Activated naive CD4-positive, alpha-beta T cell treated with anti-CD3 and anti-CD28 coated beads, Interleukin-2, amount 50 U/mL, for 72 hours (primary cell): ENCODE measurements around the gene EIF4G1. TPM values are rescaled to one million over a fixed set of nuclear protein-coding genes. Genes with fewer than 3 reads are reported as not detected.

Experiments
- ATAC-seq, 2 donors: fragments of 150-1000 bp; cut with Tn5 transposase; 2 replicates each; pipeline ENCODE4 v1.10.0; 2021; ENCODE audit warnings: mild to moderate bottlenecking in 2 of 2, moderate library complexity in 2 of 2
- DNase-seq, 2 donors: peaks; one replicate each; pipeline ENCODE4 v3.0.0; 2021 to 2022; ENCODE audit warnings: low spot score in 2 of 2
- H3K27ac Mint-ChIP-seq, 2 donors: one replicate each; pipeline ENCODE4 v1.8.0; 2022; ENCODE audit warnings: mild to moderate bottlenecking in 2 of 2, mixed read lengths in 2 of 2
- H3K36me3 Mint-ChIP-seq, 2 donors: one replicate each; pipeline ENCODE4 v1.8.0; 2022; ENCODE audit warnings: mixed read lengths in 2 of 2
- H3K9me3 Mint-ChIP-seq, 2 donors: one replicate each; pipeline ENCODE4 v1.8.0; 2022; ENCODE audit warnings: mixed read lengths in 2 of 2
- total RNA-seq, 2 donors: library from RNA; stranded (reverse); gene quantifications; one replicate each; pipeline ENCODE4 v1.2.3, GENCODE V29; 2022

EIF4G1 gene
- total RNA-seq, 2 donors from 2014 or later: 256 to 376 TPM

DNA sequence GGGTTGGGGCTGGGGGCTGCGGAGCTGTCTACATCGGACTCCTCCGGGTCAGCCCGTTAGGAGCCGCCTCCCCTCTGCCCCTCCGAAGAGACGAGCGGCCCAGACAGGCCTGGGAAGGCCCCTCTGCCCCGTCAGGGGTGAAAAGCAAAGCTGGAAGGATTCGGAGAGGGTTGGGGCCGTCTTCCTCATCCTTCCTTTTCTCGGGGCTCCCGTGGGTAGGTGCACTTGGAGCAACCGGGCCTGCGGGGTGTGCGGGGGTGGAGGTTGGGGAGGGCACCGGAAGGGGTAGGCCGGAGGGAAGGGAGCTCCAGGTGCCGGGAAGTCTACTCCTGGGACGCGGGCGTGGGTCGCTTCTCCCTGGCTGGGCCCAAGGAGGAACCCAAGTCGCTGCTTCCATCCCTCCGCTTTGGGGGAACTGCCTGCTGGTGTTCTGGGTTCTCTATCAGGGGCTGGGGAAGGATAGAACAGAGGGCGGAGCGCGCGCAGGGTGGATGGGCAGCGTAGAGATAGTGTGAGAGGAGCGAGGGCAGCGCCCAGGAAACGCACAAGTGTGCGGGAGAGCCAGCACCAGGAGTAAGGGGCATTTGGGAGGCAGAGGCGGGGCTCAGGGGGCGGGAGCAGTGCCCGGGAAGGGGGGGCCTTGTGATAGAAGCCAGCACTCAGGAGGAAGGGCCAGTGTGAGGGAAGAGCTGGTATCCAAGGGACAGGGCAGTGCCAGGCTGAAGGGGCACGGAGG, 47.7 kb downstream of the EIF4G1 start:
- Mint-ChIP-seq H3K27ac (peak overlapping the region; percentile 90 to 94), H3K36me3 (peaks cover 25 to 31% of the 10 kb centered on the region in 2 donors), H3K9me3 (no peaks in the 10 kb centered on the region)
- DNase-seq (peak; percentile 52 to 72), ATAC-seq (peak; percentile 25 to 30)

DNA sequence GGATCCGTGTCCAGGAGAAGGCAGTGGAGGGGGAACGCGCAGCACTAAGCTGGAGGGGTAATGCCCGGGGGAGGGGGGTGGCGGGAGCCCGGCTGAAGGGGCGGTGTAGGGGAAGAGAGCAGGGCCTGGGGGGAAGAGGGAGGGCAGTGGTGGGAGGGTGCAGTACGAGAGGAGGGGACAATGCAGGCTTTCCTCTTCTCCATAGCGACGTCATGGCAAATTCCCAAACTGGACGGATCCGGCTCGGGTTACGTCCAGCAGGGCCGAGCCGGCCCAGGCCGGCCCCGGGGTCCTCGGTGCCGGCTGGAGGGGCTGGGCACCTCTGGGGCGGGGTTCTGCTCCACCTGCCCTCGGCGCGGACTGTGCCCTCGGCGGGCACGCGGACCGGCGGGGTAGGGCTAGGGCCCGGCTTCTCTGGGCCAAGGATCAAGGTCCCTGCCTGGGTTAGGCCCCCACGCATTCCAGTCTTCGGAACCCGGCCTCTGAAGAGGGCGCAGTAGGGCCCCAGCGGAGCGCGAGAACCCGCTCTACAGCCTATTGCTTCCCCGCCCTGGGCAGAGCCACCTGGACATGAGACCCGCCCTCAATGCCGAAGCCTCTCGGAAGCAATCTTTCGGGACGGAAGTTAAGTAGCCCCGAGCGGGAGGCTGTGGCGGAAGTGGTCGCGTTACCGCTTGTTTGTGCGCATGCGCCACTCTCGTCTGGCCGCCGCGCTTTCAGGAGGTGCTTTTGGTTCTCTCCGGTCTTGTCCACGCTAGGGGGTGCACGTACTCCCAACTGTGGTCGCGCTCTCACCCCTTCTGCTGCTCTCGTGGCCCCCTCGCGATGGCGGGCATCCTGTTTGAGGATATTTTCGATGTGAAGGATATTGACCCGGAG, 48.5 kb downstream of the EIF4G1 start:
- ATAC-seq: peak; percentile 87 to 91
- H3K27ac Mint-ChIP-seq: peak overlapping the region; percentile 90 to 99
- no peaks in the 10 kb centered on the region for H3K9me3 Mint-ChIP-seq
- H3K36me3 Mint-ChIP-seq: peaks cover 27 to 35% of the 10 kb centered on the region in 2 donors
- DNase-seq: peak; percentile 93 to 98

DNA sequence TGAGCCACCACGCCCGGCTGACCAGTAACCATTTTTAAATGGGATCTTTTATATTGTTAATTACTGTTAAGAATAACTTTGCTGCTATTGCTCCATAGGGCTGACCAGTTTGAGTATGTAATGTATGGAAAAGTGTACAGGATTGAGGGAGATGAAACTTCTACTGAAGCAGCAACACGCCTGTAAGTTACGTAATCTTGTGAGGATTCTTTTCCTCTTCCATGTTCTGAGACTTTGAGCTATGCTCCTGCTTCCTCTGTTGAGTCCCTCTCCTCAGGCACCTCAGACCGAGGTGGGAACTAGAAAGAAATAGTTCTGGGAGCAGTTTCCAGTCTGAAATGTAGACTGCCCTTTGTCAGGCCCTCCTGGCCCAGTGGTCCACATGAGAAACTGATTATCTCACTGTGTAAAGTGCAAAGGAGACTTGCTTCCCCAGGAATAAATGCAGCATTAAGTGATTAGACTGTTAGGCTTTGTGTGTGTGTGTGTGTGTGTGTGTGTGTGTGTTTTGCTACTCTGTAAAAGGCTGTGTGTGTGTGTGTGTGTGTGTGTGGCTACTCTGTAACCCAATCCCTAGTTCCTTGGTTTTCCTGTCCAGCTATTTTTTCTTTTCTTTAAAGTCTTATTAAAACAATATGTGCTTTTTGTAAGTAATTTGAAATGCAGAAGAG, 52.3 kb downstream of the EIF4G1 start:
- H3K36me3 Mint-ChIP-seq: peaks cover 30 to 38% of the 10 kb centered on the region in 2 donors
- ATAC-seq (no peak), DNase-seq (no peak)
- no peaks in the 10 kb centered on the region for H3K9me3 Mint-ChIP-seq
- peak overlapping the region; percentile 65 to 78 for H3K27ac Mint-ChIP-seq

DNA sequence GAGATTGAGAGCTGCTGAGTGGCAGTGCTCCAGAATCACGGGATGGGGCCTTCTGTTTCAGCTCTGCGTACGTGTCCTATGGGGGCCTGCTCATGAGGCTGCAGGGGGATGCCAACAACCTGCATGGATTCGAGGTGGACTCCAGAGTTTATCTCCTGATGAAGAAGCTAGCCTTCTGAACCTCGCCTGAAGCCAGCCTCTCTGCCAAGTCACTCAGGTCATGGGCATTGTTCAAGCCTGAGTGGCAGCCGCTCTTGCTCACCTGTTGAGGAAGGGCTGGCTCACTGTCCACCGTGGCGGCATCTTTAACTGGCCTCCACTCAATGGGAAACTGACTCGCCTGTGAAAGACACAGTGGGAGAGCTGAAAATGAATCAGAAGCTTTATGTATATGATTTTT, 53.7 kb downstream of the EIF4G1 start:
- DNase-seq (no peak), ATAC-seq (no peak)
- H3K36me3 Mint-ChIP-seq: peaks cover 29 to 38% of the 10 kb centered on the region in 2 donors
- no peak overlapping the region for H3K27ac Mint-ChIP-seq
- H3K9me3 Mint-ChIP-seq: no peaks in the 10 kb centered on the region

DNA sequence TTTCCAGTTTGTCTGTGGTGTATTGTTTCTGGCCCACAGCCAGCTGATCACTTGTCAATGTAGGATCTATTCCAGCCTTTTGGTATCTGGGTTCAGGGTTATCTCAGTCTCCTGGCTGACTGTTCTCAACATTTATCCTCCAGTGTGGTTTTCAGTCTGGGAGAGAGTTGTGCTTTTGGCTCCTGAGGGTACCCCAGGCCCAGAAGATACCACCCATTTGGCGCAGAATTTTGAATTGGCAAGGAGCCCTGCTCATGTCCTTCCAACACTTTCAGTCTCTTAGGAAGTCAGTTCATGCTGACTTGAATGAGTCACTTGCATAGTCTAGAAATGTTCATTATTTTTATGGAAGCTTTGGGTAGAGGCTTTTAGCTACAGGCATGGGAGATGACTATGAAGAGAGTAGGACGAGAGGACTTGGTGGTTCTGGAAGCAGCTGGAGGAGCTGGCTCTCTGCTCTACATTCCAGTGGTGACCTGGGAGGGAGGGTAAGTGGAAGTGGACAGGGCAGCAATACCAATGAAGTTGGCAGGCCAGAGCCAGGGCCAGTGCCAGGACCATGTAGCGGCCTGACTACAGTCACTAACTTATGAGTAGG, 54.3 kb downstream of the EIF4G1 start:
- ATAC-seq: no peak
- Mint-ChIP-seq H3K9me3 (no peaks in the 10 kb centered on the region), H3K27ac (peak overlapping the region in 1 of 2 donors; percentile 57), H3K36me3 (peaks cover 24 to 33% of the 10 kb centered on the region in 2 donors)
- DNase-seq: no peak

DNA sequence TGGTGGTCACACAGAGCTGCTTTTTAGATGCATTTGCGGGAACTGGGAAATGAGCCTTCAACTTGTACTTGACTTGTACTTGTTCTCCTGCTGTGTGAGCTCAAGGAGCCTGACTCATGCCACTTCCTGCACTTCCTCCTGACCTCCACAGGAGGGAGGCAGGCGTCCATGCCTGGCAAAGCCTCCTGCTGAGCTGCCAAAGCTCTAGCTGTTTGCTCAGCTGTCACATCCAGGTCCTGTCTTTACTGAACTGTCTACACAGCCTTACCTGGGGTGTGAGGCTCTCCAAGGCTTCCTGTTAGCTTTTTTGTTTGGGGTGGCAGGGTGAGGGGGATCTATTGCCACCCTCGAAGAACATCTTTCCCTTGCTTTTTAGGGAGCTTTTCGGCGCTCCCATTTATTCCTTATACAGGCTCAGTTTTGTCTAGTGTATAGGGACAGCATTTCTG, 57.2 kb downstream of the EIF4G1 start:
- H3K36me3 Mint-ChIP-seq: peaks cover 9 to 11% of the 10 kb centered on the region in 2 donors
- ATAC-seq (peak; percentile 84 to 89), DNase-seq (peak in 1 of 2 donors; percentile 61)
- no peaks in the 10 kb centered on the region for H3K9me3 Mint-ChIP-seq
- peak overlapping the region in 1 of 2 donors; percentile 9 for H3K27ac Mint-ChIP-seq

DNA sequence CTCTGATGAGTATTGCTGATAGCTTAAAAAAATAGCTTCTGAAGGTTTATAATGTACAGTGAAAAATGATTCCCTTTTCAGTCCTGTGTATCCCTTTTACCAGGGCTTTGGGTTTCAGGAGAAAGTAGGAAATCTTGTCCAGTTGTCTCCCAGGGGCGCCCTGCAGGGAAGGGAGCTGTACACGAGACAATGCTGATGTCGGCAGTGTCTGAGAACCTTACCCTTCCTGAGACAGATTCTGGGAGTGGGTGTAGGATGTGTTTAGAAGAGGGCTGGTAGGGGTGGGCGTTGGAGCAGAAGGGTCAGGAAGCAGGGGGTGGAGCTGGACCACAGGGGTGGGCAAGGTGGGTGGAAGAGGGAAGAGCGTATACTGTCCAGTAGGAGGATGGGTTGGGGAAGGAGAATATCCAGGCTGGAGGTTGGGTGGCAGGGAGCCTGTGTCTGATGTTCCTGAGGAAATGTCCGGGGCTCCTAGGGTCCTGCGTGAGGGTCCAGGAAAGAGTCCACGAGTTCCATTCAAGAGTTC, 58.0 kb downstream of the EIF4G1 start:
- no peak overlapping the region for H3K27ac Mint-ChIP-seq
- no peaks in the 10 kb centered on the region for H3K9me3 Mint-ChIP-seq
- no peak for DNase-seq
- peaks cover 6 to 7% of the 10 kb centered on the region in 2 donors for H3K36me3 Mint-ChIP-seq
- ATAC-seq: no peak

DNA sequence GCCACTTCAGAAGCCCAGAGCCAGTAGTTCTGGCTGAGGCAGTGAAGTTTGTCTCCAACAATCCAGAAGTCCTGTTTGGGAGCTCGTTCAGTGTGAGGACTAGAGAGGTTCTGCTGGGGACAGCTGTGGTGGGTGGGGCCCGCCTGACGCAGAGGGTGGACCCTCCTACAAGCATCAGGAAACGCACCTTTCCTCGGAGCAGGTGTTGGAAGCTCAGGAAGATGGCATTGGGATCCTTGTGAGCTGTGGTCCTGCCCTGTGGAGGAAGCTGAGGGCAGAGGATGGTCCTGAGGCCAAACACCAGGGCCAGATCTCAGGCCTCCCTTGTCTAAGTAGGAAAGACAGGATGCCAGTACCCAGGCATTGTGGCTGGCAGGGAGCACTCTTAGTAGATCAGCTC, 58.5 kb downstream of the EIF4G1 start:
- no peak for DNase-seq
- Mint-ChIP-seq H3K9me3 (no peaks in the 10 kb centered on the region), H3K36me3 (peaks cover 3% of the 10 kb centered on the region in 2 donors), H3K27ac (no peak overlapping the region)
- no peak for ATAC-seq

DNA sequence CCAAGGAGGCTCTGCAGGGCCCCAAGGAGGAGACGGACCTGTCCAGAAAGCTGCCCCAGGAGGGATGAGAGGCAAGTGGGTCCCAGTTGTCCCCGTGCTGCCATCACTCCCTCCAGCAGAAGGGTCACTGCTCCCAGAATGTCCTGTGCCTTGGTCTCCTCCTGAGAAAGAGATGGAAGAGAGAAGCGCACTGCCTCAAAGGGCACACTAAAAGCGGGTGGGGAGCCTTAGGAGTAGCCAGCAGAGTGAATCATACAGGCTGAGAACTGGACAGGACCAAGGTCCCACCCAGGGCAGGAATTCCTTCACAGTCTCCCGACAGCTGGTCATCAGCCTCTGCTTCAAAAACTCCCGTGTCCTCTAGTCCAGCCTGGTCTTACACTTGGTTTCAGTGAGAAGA, 59.0 kb downstream of the EIF4G1 start:
- H3K36me3 Mint-ChIP-seq: no peaks in the 10 kb centered on the region
- no peak overlapping the region for H3K27ac Mint-ChIP-seq
- no peaks in the 10 kb centered on the region for H3K9me3 Mint-ChIP-seq
- DNase-seq: no peak
- ATAC-seq: no peak

DNA sequence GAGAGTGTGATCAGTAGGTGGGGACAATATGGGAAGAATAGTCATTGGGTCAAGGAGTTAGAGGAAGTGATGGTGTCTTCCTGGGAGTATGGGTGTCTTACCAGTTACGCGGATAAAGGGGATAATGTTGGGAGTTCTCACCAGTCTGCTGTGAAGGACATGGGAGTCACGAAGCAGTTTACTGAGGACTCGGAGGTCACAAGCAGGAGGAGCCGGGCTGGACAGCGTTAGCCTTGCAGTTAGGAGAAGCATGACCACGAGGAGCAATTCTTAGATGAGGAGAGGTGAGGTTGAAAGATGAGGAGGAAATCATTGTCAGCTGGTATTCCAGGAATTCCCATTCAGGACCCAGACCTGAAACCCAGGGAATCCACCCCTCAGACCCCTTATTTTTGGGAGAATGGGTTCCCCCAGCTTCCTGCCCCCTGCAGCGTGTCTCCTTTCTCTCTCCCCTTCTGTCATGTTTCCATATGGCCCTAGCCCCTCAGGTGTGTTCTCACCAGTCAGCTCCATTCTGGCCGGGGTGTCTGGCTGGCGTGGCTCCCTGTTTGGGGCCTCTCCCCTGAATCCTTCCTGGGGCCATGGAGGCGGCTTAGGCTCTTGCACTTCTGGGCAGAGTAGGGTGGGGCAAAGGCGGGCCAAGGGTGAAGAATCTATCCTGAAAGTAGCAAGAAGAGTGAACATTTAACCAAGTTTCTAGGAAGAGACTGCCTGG, 61.5 kb downstream of the EIF4G1 start:
- Mint-ChIP-seq H3K27ac (no peak overlapping the region), H3K9me3 (no peaks in the 10 kb centered on the region), H3K36me3 (no peaks in the 10 kb centered on the region)
- no peak for ATAC-seq
- DNase-seq: no peak

DNA sequence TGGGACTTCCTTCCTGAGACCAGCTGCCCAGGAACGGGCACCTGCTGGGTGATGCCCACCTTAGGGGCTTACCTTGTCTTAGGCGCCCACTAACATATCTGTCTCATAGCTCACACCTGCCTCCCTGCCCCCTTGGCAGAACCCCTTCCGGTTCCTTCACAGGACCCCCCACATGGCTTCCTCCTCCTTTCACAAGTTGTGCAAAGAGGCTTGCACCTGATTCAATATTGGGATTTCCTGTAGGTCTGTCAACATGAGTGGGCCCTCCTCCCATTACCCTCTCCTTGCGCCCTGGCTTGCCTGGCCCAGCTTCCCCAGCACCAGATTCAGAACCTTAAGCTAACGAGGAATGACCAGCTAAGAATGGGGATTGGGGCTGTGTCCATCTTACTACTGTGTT, 63.0 kb downstream of the EIF4G1 start:
- ATAC-seq (no peak), DNase-seq (no peak)
- Mint-ChIP-seq H3K36me3 (no peaks in the 10 kb centered on the region), H3K9me3 (no peaks in the 10 kb centered on the region), H3K27ac (no peak overlapping the region)

DNA sequence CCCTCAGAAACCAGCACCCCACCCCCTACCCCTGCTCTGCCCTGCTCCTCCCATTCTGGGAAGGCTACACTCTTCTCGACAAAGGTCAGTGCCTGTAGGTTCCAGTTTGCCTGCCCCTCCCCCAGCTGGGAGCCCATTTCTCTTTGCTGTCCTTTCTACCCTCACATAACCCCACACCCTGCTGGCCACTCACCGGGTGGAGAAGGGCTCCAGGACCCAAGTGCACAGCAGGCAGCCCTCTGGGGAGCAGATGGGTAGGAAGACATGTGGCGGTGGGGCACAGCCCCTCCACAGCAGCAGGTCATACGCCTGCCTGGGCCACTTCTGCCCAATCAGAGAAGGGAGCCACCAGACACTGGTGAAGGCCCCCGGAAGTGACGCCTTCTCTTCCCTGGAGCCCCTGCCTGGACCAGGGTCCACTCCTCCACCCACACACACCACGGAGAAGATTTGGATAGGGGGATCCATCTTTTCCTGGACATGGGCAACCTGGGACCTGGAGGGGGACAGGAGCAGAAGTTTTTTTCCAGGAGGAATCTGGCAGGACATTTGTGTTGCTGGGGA, 63.6 kb downstream of the EIF4G1 start, which contains the start of gene THPO:
TSS of gene THPO (minus strand) at position 326 of the 564 bp plus-strand sequence. CDS start 1,948 bp downstream, outside the sequence.
- no peaks in the 10 kb centered on the region for H3K9me3 Mint-ChIP-seq
- no peak within 1 kb of the TSS for H3K27ac Mint-ChIP-seq
- DNase-seq (no peak), ATAC-seq (no peak)
- no peaks in the 10 kb centered on the region for H3K36me3 Mint-ChIP-seq

DNA sequence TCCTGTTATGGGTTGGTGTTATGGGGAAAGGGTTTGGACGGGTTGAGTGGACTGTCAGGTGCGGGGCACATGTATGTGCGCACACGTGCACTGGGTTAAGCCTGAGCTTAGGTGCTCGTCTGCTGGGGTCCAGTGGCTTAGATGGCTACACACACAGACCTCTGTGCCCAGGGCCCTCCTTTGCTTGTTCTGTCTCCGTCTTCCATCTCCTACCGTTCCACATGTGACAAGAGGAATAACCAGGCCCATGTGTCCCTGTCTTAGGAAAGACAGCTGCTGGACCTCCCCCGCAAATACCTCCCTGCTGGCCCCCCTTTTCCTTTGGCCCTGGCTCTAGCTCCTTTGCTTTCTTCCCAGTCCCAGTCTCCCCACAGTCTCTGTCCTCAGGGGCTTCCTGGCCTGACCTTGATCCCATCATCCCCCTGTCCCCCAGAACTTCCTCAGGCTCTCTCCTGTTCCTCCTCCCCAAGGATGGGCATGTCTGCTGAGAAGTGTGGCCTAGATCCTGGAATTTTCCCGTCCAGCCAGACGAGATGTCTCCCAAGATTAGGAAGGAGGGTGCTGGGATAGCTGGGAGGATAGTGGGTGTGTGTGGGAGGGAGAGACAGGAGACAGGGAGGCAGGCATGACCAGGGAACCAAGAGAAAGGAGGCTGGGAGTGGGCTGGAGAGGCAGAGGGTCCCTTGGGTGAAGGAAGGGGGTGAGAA, 64.4 kb downstream of the EIF4G1 start:
- Mint-ChIP-seq H3K27ac (no peak overlapping the region), H3K36me3 (no peaks in the 10 kb centered on the region), H3K9me3 (no peaks in the 10 kb centered on the region)
- DNase-seq (no peak), ATAC-seq (no peak)

DNA sequence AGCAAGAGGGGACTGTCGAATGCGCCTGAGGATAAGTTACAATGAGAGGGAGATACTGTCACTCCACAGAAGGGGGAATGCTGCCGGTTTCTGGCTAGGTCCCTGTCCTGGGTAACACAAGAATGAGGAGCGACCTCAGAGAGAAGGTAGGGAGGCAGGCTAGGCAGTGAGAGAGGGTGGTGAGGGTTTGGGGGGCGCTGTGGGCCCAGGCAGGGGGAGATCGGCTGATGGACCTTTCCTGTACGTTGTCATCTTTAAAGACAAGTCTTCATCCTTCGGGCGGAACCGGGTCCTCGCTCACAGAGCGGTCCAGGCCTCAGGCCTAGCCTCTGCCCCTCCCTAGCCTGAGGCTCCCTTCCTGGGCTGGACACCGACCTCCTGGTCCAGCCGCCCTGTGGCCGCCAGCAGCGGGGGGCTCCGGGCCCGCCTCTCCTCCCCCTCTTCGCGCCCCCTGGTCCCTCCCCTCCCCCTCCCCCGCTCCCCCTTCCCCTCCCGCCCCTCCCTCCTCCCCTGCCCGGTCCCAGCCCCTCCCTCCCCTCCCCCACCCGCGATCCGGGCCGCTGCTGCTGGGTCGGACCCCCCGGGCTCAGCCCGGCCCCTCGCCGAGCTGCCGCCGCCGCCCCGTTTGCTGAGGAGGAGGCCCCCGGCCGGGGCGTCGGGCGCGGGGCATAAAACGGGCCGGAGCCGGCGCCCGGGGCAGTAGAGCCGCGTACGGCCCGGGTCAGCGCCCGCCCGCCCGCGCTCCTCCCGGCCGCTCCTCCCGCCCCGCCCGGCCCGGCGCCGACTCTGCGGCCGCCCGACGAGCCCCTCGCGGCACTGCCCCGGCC, 65.2 kb downstream of the EIF4G1 start, which contains the start of gene CHRD:
TSS of gene CHRD (plus strand) at position 697 of the 827 bp plus-strand sequence. CDS start 265 bp downstream, outside the sequence.
- ATAC-seq: peak; percentile 9 to 11
- Mint-ChIP-seq H3K27ac (no peak within 1 kb of the TSS), H3K36me3 (no peaks in the 10 kb centered on the region), H3K9me3 (no peaks in the 10 kb centered on the region)
- DNase-seq: no peak
